ENCODE results near the gene CDH15.

CDH15 gene

DNA sequence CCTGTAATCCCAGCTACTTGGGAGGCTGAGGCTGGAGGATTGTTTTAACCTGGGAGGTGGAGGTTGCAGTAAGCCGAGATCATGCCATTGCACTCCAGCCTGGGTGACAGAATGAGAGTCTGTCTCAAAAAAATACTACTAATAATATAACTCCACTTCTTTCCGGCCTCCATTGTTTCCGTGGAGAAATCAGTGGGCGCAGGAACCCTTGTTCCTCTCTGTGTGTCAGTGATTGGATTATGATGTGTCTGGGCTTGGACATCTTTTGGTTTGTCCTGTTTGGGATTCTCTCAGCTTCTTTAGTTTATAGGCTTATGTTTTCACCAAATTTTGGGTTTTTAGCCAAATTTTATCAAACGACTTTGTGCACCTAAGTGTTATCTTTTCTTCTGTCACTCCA, 41.1 kb upstream of the CDH15 start:
- no peak for TF ChIP-seq CTCF (conservative IDR thresholded peaks at IDR 0.05; ENCODE audit: low read depth)
- POLR2A ChIA-PET (ENCODE audit: low non-redundant PET), result no interaction called here
- DNase-seq (ENCODE audit: low spot score), result no peak
- CTCF ChIA-PET, result no interaction called here
- no peak overlapping the region for H3K27ac ChIP-seq

GRCh38 chr16:89131783-89132182, 39.8 kb upstream of the CDH15 start:
- no peak overlapping the region for H3K27ac ChIP-seq
- DNase-seq (ENCODE audit: low spot score), result no peak
- TF ChIP-seq CTCF (conservative IDR thresholded peaks at IDR 0.05; ENCODE audit: low read depth), result no peak
- CTCF ChIA-PET, result interaction anchor here (0.7 kb wide), 1 partner anchor 41 kb away, joined by 3 read pairs; no protein-coding TSS in a partner anchor
- POLR2A ChIA-PET (ENCODE audit: low non-redundant PET), result no interaction called here

DNA sequence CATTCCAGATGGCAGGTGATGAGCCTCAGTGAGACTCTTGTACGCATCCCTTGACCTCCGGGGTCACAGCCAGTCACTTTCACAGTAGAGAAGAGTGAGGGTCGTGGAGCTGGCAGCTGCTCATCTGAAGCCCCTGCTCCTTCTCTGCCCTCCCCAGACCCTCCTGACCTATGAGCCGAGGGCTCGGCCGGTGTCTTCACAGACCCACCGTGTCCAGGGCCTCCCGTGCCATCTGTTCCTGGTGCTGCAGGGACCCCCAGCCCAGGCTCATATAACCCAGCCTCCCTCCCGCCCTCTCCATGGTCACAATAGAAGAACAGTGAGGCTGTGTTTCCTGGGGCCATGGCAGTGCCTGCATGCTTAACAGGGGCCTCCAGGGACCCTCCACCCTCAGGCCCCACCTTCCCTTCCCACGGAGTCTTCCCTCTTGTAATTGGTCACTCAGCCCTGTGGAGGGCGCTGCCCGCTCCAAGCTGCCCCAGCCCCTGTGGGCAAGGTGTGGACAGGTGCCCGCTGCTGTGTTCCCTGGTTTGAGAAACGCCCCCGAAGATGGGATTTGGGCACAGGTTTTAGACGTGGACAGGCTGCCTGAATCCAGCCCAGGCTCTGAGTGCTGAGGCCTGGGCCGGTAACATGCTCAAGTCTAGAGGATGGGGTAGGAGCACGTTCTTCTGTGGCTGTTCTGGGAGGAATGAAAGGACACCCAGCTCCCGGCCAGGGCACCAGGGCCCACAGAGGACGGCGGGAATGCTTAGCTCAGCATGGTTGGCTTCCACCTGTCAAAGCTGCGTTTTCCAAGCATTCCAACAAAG, 39.1 kb upstream of the CDH15 start:
- DNase-seq (ENCODE audit: low spot score), result no peak

DNA sequence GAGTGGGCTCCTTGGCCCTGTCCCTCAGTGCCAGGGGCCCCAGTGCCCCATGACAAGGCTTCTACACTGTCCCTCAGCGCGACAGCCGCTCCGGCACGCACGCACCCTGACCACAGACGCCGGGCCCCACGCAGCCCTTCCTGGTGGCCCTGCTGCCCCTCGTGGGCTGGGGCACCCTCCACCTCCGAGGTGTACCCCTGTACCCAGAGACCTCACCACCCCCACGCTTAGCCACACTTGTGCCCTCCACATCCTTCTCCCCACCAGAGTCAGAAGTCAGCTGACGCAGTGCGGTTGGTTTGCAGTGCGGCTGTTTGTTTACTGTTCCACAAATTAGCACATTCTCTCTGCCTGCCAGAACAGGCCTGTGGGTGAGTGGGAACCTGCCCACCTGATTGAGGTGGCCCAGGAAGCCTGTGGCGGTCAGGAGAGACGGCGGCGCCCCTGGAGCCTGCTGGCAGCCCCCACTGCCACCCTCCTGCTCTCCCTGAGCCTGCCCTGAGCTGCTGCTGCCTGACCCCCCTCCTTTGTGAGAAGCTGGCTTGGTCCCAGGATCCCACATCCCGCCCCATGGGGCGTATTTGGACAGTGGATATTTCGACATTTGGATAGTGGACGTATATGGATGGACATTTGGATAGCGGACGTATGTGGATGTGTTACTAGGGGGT, 38.0 kb upstream of the CDH15 start:
- no peak for TF ChIP-seq CTCF (conservative IDR thresholded peaks at IDR 0.05; ENCODE audit: low read depth)
- ChIA-PET CTCF (no interaction called here), POLR2A (ENCODE audit: low non-redundant PET) (no interaction called here)
- H3K27ac ChIP-seq, result no peak overlapping the region
- no peak for DNase-seq (ENCODE audit: low spot score)

More for the DNA sequence above, 39.1 kb upstream of the CDH15 start:
- POLR2A ChIA-PET (ENCODE audit: low non-redundant PET), result no interaction called here
- CTCF ChIA-PET, result no interaction called here
- H3K27ac ChIP-seq, result no peak overlapping the region
- TF ChIP-seq CTCF (conservative IDR thresholded peaks at IDR 0.05; ENCODE audit: low read depth), result no peak

DNA sequence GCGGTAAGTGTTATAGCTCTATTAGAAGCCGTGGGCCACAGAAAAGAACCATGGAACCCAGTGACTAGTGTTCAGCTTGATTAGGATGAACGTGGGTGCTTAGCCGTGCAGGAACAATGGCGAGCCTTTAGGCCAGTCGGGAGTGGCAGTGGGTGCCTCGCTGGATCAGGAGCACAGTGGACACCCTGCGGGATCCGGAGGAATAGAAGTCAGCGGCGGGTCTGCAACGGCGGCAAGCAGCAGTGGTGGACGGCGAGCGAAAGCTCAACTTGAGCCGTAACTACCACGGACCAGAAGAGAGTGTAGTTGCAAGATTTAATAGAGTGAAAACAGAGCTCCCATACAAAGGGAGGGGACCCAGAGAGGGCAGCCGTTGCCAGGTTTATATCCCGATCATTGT, 37.3 kb upstream of the CDH15 start:
- DNase-seq (ENCODE audit: low spot score), result no peak
- no peak overlapping the region for H3K27ac ChIP-seq
- TF ChIP-seq CTCF (conservative IDR thresholded peaks at IDR 0.05; ENCODE audit: low read depth), result no peak
- ChIA-PET CTCF (no interaction called here), POLR2A (ENCODE audit: low non-redundant PET) (no interaction called here)

DNA sequence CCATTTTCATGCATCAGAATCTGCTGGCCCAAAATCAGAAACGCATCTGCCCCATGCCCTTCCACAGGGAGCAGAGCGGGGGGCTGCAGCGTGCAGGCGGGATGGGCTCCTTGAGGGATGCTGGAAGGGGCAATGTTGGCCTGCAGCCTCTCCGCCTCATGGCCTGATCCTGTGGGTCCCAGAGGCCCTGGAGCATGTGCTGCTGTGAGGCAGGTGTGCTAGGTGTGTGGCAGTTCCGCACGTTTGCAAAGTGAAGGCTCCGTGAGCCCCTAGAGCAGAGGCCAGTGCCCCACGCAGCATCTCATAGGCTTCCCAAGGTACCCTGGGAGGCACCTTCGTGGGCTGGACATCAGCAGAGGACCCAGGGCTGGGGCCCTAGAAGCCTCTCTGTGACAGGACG, 36.4 kb upstream of the CDH15 start:
- no peak for DNase-seq (ENCODE audit: low spot score)
- CTCF ChIA-PET, result no interaction called here

More for the DNA sequence above, 36.4 kb upstream of the CDH15 start:
- POLR2A ChIA-PET (ENCODE audit: low non-redundant PET), result no interaction called here
- no peak overlapping the region for H3K27ac ChIP-seq
- TF ChIP-seq CTCF (conservative IDR thresholded peaks at IDR 0.05; ENCODE audit: low read depth), result no peak
